Immature natural killer cell (primary cell): ENCODE results near the gene DHRS7B. TPM values are rescaled to one million over a fixed set of nuclear protein-coding genes. Genes with fewer than 3 reads are reported as not detected.

Experiments
- DNase-seq, 3 donors: peaks; one replicate each; pipeline ENCODE4 v3.0.0; 2022; ENCODE audit warnings: mixed read lengths in 1 of 3
- H3K27ac Mint-ChIP-seq, 6 donors: one replicate each; pipeline ENCODE4 v1.8.0; 2020; ENCODE audit warnings: mixed read lengths in 6 of 6, mild to moderate bottlenecking in 5 of 6, inconsistent platforms in 4 of 6, moderate library complexity in 3 of 6
- H3K27me3 Mint-ChIP-seq, 3 donors: one replicate each; pipeline ENCODE4 v1.8.0; 2020 to 2021; ENCODE audit warnings: low read depth in 3 of 3, mild to moderate bottlenecking in 3 of 3, mixed read lengths in 3 of 3, moderate library complexity in 3 of 3, inconsistent platforms in 1 of 3
- H3K36me3 Mint-ChIP-seq, 3 donors: one replicate each; pipeline ENCODE4 v1.8.0; 2020; ENCODE audit warnings: mixed read lengths in 3 of 3, inconsistent platforms in 2 of 3, mild to moderate bottlenecking in 2 of 3
- H3K4me1 Mint-ChIP-seq, 2 donors: one replicate each; pipeline ENCODE4 v1.8.0; 2020; ENCODE audit warnings: inconsistent platforms in 2 of 2, mild to moderate bottlenecking in 2 of 2, mixed read lengths in 2 of 2, moderate library complexity in 1 of 2
- H3K4me3 Mint-ChIP-seq, 5 donors: one replicate each; pipeline ENCODE4 v1.8.0; 2020; ENCODE audit warnings: mild to moderate bottlenecking in 5 of 5, mixed read lengths in 5 of 5, inconsistent platforms in 3 of 5, moderate library complexity in 3 of 5
- H3K9me3 Mint-ChIP-seq, 6 donors: one replicate each; pipeline ENCODE4 v1.8.0; 2020; ENCODE audit warnings: mild to moderate bottlenecking in 6 of 6, mixed read lengths in 6 of 6, inconsistent platforms in 4 of 6, moderate library complexity in 3 of 6
- polyA plus RNA-seq, 3 donors: library from polyadenylated mRNA; unstranded; fragments of 300-500 nt; fragmentation: Illumina TruSeq; gene quantifications; one replicate each; pipeline ENCODE4 v1.2.3, GENCODE V29; 2021

The DHRS7B gene
- polyA plus RNA-seq, 3 donors from 2014 or later: 11.3 to 15.3 (median 12.9) TPM

DNA sequence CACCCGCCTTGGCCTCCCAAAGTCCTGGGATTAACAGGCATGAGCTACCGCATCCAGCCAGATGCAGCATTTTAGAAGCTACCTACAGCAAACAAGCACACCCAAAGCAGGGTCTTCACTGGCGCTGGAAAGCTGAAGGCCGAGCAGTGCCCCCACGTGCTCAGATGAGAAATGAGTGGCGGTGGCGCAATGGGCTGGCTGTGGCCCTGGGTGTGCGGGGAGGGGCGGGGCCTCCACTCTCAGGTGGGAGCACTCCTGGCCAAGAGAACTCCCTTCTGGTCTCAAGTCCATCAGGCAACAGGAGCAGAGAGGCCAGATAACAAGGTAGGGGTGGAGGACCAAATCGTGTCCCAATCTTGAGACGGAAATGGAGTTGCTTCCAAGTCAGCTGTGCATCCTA lies 75.1 kb downstream of the DHRS7B start:
- peaks cover 43 to 66% of the 10 kb centered on the region in 2 donors for H3K4me1 Mint-ChIP-seq
- peaks cover 0 to 3% (median 0%) of the 10 kb centered on the region in 3 donors for H3K27me3 Mint-ChIP-seq
- no peak for DNase-seq
- no peak overlapping the region for H3K4me3 Mint-ChIP-seq
- H3K36me3 Mint-ChIP-seq: peaks cover 4 to 15% (median 5%) of the 10 kb centered on the region in 3 donors
- no peak overlapping the region for H3K27ac Mint-ChIP-seq
- H3K9me3 Mint-ChIP-seq: no peaks in the 10 kb centered on the region

DNA sequence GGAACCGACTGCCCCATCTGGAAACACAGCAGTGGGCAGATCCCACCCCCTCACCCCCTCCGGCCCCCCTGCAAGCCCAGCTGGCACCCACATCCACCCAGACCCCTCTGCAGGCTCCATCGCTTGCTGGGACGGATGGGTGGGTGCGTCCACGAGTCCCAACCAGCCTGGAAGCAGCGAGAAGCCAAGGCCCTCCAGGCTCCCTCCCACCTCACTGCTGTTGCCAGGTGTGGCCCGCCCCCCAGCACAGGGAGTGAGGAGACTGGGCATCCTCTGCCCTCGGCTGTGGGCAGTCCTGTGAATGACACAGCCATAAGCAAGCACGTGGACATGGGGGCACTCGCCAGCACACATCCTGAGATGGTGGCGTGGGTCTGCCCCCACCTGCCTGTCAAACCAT lies 75.7 kb downstream of the DHRS7B start:
- H3K4me3 Mint-ChIP-seq: no peak overlapping the region
- no peaks in the 10 kb centered on the region for H3K9me3 Mint-ChIP-seq
- H3K27me3 Mint-ChIP-seq: peaks cover 0 to 3% (median 0%) of the 10 kb centered on the region in 3 donors
- peaks cover 4 to 9% (median 5%) of the 10 kb centered on the region in 3 donors for H3K36me3 Mint-ChIP-seq
- H3K27ac Mint-ChIP-seq: no peak overlapping the region
- H3K4me1 Mint-ChIP-seq: peaks cover 44 to 70% of the 10 kb centered on the region in 2 donors
- no peak for DNase-seq

DNA sequence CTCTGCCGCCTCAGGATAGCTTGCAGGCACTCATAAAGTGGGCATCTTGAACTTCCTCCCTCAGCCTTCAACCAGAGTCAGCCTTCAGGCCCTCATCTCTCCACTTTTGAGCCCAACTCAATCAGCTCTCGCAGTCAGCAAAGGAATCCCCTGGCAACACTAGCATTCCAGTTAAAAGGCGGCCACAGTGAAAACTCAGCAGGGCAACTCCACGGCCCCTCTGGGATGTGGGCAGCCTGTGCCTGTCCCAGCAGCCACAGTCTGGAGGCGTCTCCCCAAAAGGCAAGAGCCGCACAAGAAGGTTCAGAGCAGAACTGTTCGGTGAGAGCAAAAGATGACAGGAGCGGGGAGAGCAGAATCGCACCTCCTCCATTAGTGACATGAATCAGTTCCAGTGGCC lies 78.2 kb downstream of the DHRS7B start:
- Mint-ChIP-seq H3K27ac (peak overlapping the region in 1 of 6 donors; percentile 7), H3K4me3 (no peak overlapping the region), H3K9me3 (no peaks in the 10 kb centered on the region), H3K4me1 (peaks cover 39 to 51% of the 10 kb centered on the region in 2 donors), H3K36me3 (no peaks in the 10 kb centered on the region), H3K27me3 (peaks cover 0 to 3% (median 0%) of the 10 kb centered on the region in 3 donors)
- DNase-seq: no peak

DNA sequence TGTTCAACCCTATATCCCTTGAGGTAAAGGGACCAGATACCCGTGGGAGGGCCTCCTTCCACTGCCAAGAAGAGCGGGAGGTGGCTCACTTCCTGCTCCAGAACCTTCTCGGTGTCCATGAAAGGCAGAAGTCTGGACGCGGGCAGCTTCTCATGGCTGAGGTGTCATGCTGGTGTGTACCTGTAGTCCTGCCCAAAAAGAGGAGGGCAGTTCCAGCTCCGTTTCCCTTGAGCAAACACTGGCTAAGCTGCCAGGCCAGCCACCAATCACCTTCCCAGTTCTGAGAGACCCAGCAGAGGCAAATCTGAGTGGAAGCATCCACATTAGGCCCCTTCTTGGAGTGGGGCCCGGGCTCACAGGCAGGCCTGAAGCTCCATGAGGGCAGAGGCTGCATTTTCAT lies 81.6 kb downstream of the DHRS7B start:
- no peak for DNase-seq
- peak overlapping the region in 1 of 6 donors; percentile 1 for H3K27ac Mint-ChIP-seq
- H3K27me3 Mint-ChIP-seq: no peaks in the 10 kb centered on the region
- no peak overlapping the region for H3K4me3 Mint-ChIP-seq
- peaks cover 0 to 4% (median 0%) of the 10 kb centered on the region in 3 donors for H3K36me3 Mint-ChIP-seq
- H3K9me3 Mint-ChIP-seq: no peaks in the 10 kb centered on the region
- peaks cover 48 to 64% of the 10 kb centered on the region in 2 donors for H3K4me1 Mint-ChIP-seq

DNA sequence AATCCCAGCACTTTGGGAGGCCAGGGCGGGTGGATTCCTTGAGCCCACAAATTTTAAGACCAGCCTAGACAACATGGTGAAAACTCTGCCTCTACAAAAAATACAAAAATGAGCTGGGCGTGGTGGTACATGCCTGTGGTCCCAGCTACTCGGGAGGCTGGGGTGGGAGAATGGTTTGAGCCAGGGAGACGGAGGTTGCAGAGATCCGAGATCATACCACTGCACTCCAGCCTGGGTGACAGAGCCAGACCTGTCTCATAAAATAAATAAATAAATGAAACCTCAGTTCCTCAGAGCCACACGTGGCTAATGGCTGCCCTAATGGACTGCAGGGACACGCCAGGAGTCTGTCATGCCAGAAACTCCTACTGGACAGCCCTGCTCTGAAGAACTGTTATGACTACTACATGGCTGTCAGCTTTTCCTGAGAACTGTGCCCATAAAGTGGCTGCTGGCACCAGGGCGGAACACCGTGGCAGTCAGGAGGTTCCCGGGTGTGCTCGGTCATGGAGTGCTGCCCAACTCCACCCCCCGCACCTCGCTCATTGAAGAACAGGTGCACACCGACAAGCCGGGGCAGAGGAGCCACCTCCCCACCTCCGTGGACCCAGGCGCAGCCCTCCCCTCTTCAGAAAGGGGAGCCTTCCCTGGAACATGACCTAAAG lies 82.9 kb downstream of the DHRS7B start:
- Mint-ChIP-seq H3K27ac (no peak overlapping the region), H3K36me3 (peaks cover 0 to 4% (median 0%) of the 10 kb centered on the region in 3 donors), H3K9me3 (no peaks in the 10 kb centered on the region), H3K4me3 (no peak overlapping the region), H3K27me3 (peaks cover 0 to 2% (median 2%) of the 10 kb centered on the region in 3 donors), H3K4me1 (peaks cover 49 to 62% of the 10 kb centered on the region in 2 donors)
- DNase-seq: no peak

DNA sequence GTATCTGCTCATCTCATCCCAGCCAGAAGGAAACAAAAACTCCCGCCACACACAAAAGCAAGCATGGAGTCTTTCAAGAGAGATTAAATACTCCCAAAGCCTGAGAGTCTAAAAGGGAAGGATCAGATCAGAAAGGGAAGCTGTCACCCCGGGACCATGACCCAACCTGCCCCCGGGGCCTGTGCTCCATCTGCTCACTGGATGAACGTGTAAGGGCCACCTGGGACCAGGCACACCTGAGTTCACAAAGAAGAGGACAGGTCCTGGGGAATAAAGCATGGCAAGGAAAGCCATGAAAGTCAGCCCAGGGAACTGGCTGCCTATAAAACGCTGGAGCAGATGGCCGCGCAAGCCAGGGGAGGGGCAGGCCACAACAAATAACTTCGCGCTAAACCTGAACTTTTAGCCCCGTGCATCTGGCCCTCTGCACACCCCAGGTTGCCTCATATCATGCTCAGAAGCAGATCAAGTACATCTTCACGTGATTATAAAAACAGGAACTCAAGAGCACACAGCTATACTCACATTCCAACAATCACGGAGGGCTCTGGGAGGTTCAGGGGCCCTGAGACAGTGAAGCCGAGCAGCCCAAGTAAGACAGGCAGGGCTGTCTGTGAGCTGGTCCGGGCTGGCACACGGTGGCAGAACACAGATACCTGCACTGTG lies 83.8 kb downstream of the DHRS7B start:
- H3K27ac Mint-ChIP-seq: peak overlapping the region in 2 of 6 donors; percentile 53 to 59
- no peak for DNase-seq
- peaks cover 0 to 2% (median 2%) of the 10 kb centered on the region in 3 donors for H3K27me3 Mint-ChIP-seq
- peaks cover 53 to 62% of the 10 kb centered on the region in 2 donors for H3K4me1 Mint-ChIP-seq
- H3K9me3 Mint-ChIP-seq: no peaks in the 10 kb centered on the region
- no peak overlapping the region for H3K4me3 Mint-ChIP-seq
- H3K36me3 Mint-ChIP-seq: peaks cover 0 to 4% (median 0%) of the 10 kb centered on the region in 3 donors

DNA sequence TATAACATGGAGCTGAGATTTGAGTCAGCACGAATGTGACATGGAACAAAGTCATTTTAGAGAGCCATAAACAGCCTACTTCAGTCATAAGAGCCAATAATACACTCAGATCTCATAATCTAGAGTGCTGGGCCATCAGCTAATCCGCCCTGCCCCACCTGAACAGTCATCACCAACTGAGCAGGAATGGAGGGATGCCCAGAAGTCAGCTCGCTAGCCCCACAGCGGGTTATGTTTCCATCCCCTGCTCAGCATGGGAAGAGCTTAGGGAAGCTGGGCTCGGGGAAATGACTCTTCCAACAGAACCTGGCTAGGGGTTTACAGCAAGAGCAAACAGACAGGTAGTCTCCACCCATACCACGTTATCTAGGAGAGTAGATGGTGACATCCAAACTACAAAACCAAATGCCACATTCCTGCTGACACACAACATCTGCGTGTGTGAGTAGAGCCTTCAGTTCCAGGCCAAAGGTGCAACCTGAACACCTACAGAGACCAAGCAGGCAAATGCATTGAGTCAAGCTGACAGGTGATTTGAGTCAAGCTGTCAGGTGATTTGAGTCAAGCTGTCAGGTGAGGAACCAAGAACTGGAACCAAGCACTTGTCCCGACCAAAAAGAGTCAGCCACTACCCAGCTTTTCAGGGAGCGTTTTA lies 85.2 kb downstream of the DHRS7B start:
- peak overlapping the region; percentile 71 to 92 (median 92) for H3K4me3 Mint-ChIP-seq
- H3K9me3 Mint-ChIP-seq: no peaks in the 10 kb centered on the region
- H3K36me3 Mint-ChIP-seq: peaks cover 0 to 4% (median 0%) of the 10 kb centered on the region in 3 donors
- peak overlapping the region in 4 of 6 donors; percentile 20 to 62 (median 40) for H3K27ac Mint-ChIP-seq
- H3K4me1 Mint-ChIP-seq: peaks cover 53 to 59% of the 10 kb centered on the region in 2 donors
- no peak for DNase-seq
- H3K27me3 Mint-ChIP-seq: peaks cover 0 to 2% (median 2%) of the 10 kb centered on the region in 3 donors

DNA sequence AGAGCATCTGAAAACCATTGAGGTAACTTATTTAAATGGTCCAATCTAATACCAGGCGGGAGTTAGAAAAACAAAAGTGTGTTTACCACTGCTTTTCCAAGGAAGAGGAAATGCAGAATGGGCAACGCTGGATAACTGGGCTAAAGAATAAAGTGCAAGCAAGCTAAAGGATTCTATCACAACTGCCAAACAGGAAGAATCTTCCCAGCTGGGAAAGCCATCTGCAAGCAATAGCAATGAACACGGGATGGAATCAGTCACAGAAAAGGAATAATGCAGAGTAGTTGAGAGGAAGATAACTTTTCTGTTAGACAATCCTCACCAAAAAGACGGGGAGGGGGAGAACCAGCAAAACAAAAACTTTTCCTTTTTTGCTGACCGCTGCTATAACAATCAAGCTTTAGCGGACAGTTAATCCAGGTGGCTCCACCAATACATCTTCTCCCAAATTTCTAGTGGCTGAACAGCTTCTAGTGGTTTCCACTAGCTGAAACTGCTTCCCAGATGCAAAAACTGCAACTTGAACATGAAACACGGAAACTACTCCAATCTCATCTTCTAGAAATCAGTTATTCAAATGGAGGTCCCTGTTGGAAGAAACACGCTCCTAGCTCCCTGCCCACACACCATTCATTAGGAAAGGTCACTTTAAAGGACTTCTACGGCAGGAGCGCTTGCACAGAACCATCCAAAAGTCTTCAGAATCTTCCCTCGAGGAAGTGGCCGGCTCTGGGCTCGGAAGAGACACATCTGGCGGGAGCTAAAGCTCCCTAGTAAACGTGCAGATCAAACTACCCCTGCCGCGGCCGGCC lies 86.3 kb downstream of the DHRS7B start:
- Mint-ChIP-seq H3K36me3 (peaks cover 0 to 4% (median 0%) of the 10 kb centered on the region in 3 donors), H3K27me3 (peaks cover 0 to 2% (median 2%) of the 10 kb centered on the region in 3 donors), H3K4me1 (peaks cover 54 to 60% of the 10 kb centered on the region in 2 donors), H3K27ac (peak overlapping the region; percentile 83 to 93 (median 91)), H3K9me3 (no peaks in the 10 kb centered on the region), H3K4me3 (peak overlapping the region; percentile 89 to 92 (median 92))
- no peak for DNase-seq

DNA sequence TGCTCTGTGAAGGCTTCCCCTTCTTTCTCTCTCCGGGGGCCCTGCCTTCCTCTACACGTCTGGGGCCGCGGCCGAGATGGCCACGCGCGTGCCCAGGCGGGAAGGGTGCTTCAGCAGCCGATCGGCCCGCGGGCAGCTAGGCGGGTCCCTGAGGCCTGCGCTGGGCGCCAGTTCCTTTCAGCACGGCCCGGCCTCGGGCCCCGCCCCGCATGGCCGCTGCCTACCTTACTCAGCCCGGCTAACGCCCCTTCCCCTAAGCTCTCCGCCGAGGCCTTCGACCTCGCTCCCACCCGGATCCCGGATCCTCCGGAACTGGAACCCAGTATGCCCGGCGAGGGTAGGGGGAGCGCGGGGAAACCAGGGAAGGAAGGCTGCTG lies 86.9 kb downstream of the DHRS7B start:
- H3K27me3 Mint-ChIP-seq: peaks cover 0 to 2% (median 2%) of the 10 kb centered on the region in 3 donors
- H3K4me3 Mint-ChIP-seq: peak overlapping the region; percentile 89 to 92 (median 92)
- no peak for DNase-seq
- peaks cover 0 to 4% (median 0%) of the 10 kb centered on the region in 3 donors for H3K36me3 Mint-ChIP-seq
- no peaks in the 10 kb centered on the region for H3K9me3 Mint-ChIP-seq
- peak overlapping the region; percentile 87 to 93 (median 92) for H3K27ac Mint-ChIP-seq
- H3K4me1 Mint-ChIP-seq: peaks cover 52 to 60% of the 10 kb centered on the region in 2 donors

DNA sequence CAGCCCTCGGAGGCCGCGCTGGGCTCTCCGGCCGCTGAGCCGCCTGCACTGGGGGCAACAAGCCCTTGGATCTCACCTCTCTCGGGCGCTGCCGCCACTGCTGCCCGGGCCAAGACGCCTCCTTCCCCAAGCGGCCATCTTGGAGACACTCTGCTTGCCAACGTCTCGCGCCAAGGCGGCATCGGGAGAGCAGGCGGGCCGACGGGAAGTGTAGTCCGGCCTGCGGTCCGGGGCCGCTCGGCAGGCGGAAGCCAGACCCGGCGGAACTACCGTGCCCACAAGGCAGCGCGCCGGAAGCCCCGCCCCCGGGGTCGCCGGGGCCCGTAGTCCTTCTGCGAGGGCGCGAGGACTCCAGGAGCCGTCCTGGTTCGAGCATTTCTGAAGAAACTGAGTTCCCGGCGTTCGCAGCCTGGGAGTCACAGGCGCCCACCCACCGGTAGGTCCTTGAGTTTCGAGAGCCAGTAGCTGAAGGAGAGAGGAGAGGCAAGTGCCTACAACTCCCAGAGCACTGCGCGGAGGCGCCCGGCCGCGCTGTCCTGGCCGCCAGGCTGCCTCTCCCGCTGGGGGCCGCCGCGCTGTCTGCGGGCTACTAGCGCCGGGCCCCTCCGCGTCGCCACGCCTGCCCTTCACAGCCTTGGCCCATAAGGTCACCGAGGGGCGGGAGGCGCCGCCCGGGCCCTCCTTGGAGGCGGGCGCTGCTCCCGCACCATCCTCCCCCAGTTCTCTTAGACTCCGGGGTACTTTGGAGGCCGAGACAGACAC lies 87.4 kb downstream of the DHRS7B start, which contains the start of gene TMEM11:
Gene TMEM11, minus strand, starts transcription at position 147 of the 762 bp plus-strand sequence. Its CDS starts 9 bp downstream, at position 138.
- H3K27ac Mint-ChIP-seq: peak within 1 kb of the TSS; percentile 92 to 97 (median 92)
- peak; percentile 95 to 96 (median 95) for DNase-seq
- H3K4me1 Mint-ChIP-seq: peaks cover 52 to 60% of the 10 kb centered on the region in 2 donors
- H3K27me3 Mint-ChIP-seq: peaks cover 0 to 2% (median 2%) of the 10 kb centered on the region in 3 donors
- peaks cover 0 to 4% (median 0%) of the 10 kb centered on the region in 3 donors for H3K36me3 Mint-ChIP-seq
- peak within 1 kb of the TSS; percentile 89 to 92 (median 92) for H3K4me3 Mint-ChIP-seq
- no peaks in the 10 kb centered on the region for H3K9me3 Mint-ChIP-seq

DNA sequence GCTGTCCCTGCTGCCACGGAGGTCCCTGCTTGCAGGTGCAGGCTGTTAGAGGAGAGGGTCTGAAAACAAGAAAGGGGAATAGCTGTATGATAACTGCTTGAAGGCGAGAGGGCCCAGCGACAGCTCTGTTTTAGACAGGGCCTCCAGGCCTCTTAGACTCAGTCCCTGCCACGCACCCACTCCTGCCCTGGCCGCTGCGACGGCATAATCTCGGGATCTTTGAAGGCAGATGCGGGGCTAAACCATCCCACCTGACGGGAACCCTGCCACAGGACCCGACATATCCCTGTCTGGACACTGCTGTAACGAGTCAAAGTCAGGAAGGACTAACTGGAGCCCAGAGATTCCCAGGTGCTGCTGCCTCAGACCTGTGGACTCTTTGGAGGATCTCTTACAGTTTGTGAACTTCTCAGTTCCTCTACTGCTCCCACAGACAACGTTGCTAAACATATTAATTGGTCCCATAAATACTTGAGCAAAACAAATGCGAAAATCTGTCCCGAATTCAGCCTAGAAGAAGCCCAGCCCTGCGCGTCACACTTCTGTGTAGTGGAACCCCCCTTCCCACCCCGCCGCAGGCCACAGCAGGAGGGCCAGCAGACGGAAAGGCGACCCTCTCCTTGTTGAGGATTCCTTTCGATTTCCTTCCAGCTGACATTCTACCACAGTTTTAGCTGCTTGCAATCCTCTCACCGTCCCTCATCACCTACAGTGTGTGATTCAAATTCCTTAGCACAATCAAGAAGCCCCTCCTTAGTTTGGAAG lies 88.2 kb downstream of the DHRS7B start:
- Mint-ChIP-seq H3K4me1 (peaks cover 52 to 59% of the 10 kb centered on the region in 2 donors), H3K4me3 (peak overlapping the region; percentile 89 to 92 (median 90)), H3K27ac (peak overlapping the region; percentile 87 to 97 (median 92)), H3K36me3 (peaks cover 0 to 4% (median 0%) of the 10 kb centered on the region in 3 donors), H3K27me3 (peaks cover 0 to 2% (median 2%) of the 10 kb centered on the region in 3 donors), H3K9me3 (no peaks in the 10 kb centered on the region)
- peak; percentile 16 to 32 (median 16) for DNase-seq

DNA sequence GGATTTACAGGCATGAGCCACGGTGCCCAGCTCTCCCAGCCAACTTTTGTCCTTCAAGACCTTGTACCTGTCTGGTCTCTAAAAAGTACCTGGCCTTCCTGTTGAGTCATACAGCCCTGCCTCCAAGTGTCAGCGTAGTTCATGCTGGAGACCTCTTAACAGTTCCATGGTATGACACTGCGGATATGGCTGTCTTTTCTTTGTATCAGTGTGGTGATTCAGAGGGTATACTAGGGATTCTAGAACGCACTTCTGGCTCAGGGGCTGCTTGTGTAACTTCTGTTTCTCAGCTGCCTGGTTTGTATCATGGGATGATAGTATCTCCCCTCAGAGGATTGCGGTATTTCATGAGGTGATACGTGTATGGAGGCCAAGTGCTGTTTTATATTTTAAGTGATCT lies 89.2 kb downstream of the DHRS7B start:
- Mint-ChIP-seq H3K36me3 (no peaks in the 10 kb centered on the region), H3K27ac (peak overlapping the region in 5 of 6 donors; percentile 80 to 95 (median 92)), H3K4me1 (peaks cover 45 to 49% of the 10 kb centered on the region in 2 donors), H3K27me3 (peaks cover 0 to 2% (median 2%) of the 10 kb centered on the region in 3 donors), H3K9me3 (no peaks in the 10 kb centered on the region), H3K4me3 (peak overlapping the region; percentile 33 to 92 (median 90))
- DNase-seq: no peak
